ENCODE results near the gene NXPH4. TPM values are rescaled to one million over a fixed set of nuclear protein-coding genes. Genes with fewer than 3 reads are reported as not detected.

NXPH4 gene
- polyA plus RNA-seq, 4 donors: 0.10 to 0.27 TPM; not detected in 2

GRCh38 chr12:57187222-57188089, 29.1 kb upstream of the NXPH4 start:
- Histone ChIP-seq H3K27me3 (ENCODE audit: control insufficient read depth in 3 of 3, insufficient read depth in 3 of 3, low read length in 3 of 3) (no peaks in the 10 kb centered on the region), H3K4me1 (ENCODE audit: control insufficient read depth in 3 of 3, insufficient read depth in 2 of 3, low read depth in 1 of 3, low read length in 2 of 3) (no peaks in the 10 kb centered on the region), H3K4me3 (ENCODE audit: low read depth in 1 of 3, low read length in 3 of 3) (no peak overlapping the region), H3K36me3 (ENCODE audit: control insufficient read depth in 3 of 3, insufficient read depth in 2 of 3, low read depth in 1 of 3, low read length in 3 of 3) (peaks cover 2 to 99% (median 8%) of the 10 kb centered on the region in 3 donors), H3K27ac (ENCODE audit: low read depth in 1 of 3, low read length in 2 of 3) (no peak overlapping the region), H3K9me3 (ENCODE audit: control insufficient read depth in 2 of 2, insufficient read depth in 1 of 2, low read depth in 1 of 2, low read length in 1 of 2) (no peaks in the 10 kb centered on the region)
- 76 to 83% (median 79%) methylated on average over 21 of the region's 21 CpGs for WGBS, 3 donors
- DNase-seq (no peak), FAIRE-seq (no peak)

DNA sequence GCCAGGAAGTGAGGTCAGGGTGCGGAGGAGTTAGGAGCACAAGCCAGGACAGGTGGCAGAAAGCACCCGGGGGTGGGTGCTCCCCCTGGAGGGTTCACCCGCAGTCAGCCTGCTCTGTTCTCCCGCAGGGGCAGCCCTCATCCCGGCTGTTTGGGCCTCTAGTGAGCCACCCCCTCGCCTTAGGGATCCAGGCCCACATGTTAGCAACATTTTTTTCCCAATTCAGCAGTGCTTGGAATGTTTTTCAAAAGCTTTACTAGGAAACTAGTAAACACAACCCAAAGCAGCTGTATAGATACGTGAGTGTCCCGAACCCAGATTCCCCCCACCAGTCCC, 28.5 kb upstream of the NXPH4 start:
- Histone ChIP-seq H3K4me3 (ENCODE audit: low read depth in 1 of 3, low read length in 3 of 3) (no peak overlapping the region), H3K36me3 (ENCODE audit: control insufficient read depth in 3 of 3, insufficient read depth in 2 of 3, low read depth in 1 of 3, low read length in 3 of 3) (peaks cover 2 to 100% (median 8%) of the 10 kb centered on the region in 3 donors), H3K4me1 (ENCODE audit: control insufficient read depth in 3 of 3, insufficient read depth in 2 of 3, low read depth in 1 of 3, low read length in 2 of 3) (no peaks in the 10 kb centered on the region), H3K9me3 (ENCODE audit: control insufficient read depth in 2 of 2, insufficient read depth in 1 of 2, low read depth in 1 of 2, low read length in 1 of 2) (no peaks in the 10 kb centered on the region), H3K27me3 (ENCODE audit: control insufficient read depth in 3 of 3, insufficient read depth in 3 of 3, low read length in 3 of 3) (no peaks in the 10 kb centered on the region), H3K27ac (ENCODE audit: low read depth in 1 of 3, low read length in 2 of 3) (no peak overlapping the region)
- 77 to 78% (median 77%) methylated on average over 7 to 8 of the region's 8 CpGs for WGBS, 3 donors
- no peak for FAIRE-seq
- no peak for DNase-seq

- Histone ChIP-seq H3K4me1 (ENCODE audit: control insufficient read depth in 3 of 3, insufficient read depth in 2 of 3, low read depth in 1 of 3, low read length in 2 of 3) (no peaks in the 10 kb centered on the region), H3K4me3 (ENCODE audit: low read depth in 1 of 3, low read length in 3 of 3) (no peak overlapping the region), H3K9me3 (ENCODE audit: control insufficient read depth in 2 of 2, insufficient read depth in 1 of 2, low read depth in 1 of 2, low read length in 1 of 2) (no peaks in the 10 kb centered on the region), H3K27me3 (ENCODE audit: control insufficient read depth in 3 of 3, insufficient read depth in 3 of 3, low read length in 3 of 3) (no peaks in the 10 kb centered on the region), H3K36me3 (ENCODE audit: control insufficient read depth in 3 of 3, insufficient read depth in 2 of 3, low read depth in 1 of 3, low read length in 3 of 3) (peaks cover 0 to 100% (median 20%) of the 10 kb centered on the region in 3 donors), H3K27ac (ENCODE audit: low read depth in 1 of 3, low read length in 2 of 3) (no peak overlapping the region)
- 74 to 91% (median 81%) methylated on average over 6 of the region's 6 CpGs for WGBS, 3 donors
- FAIRE-seq (no peak), DNase-seq (no peak)
These were observed 26.6 kb upstream of the NXPH4 start for GRCh38 chr12:57190037-57190436.

GRCh38 chr12:57190821-57191220, 25.8 kb upstream of the NXPH4 start:
- H3K4me3 ChIP-seq (ENCODE audit: low read depth in 1 of 3, low read length in 3 of 3): no peak overlapping the region
- 93 to 96% (median 95%) methylated on average over 21 to 23 of the region's 23 CpGs for WGBS, 3 donors
- FAIRE-seq (no peak), DNase-seq (no peak)
- no peaks in the 10 kb centered on the region for H3K9me3 ChIP-seq (ENCODE audit: control insufficient read depth in 2 of 2, insufficient read depth in 1 of 2, low read depth in 1 of 2, low read length in 1 of 2)
- H3K4me1 ChIP-seq (ENCODE audit: control insufficient read depth in 3 of 3, insufficient read depth in 2 of 3, low read depth in 1 of 3, low read length in 2 of 3): no peaks in the 10 kb centered on the region
- no peak overlapping the region for H3K27ac ChIP-seq (ENCODE audit: low read depth in 1 of 3, low read length in 2 of 3)
- peaks cover 0 to 100% (median 23%) of the 10 kb centered on the region in 3 donors for H3K36me3 ChIP-seq (ENCODE audit: control insufficient read depth in 3 of 3, insufficient read depth in 2 of 3, low read depth in 1 of 3, low read length in 3 of 3)
- H3K27me3 ChIP-seq (ENCODE audit: control insufficient read depth in 3 of 3, insufficient read depth in 3 of 3, low read length in 3 of 3): no peaks in the 10 kb centered on the region

- Histone ChIP-seq H3K4me3 (ENCODE audit: low read depth in 1 of 3, low read length in 3 of 3) (no peak overlapping the region), H3K27me3 (ENCODE audit: control insufficient read depth in 3 of 3, insufficient read depth in 3 of 3, low read length in 3 of 3) (no peaks in the 10 kb centered on the region), H3K36me3 (ENCODE audit: control insufficient read depth in 3 of 3, insufficient read depth in 2 of 3, low read depth in 1 of 3, low read length in 3 of 3) (peaks cover 0 to 100% (median 27%) of the 10 kb centered on the region in 3 donors), H3K4me1 (ENCODE audit: control insufficient read depth in 3 of 3, insufficient read depth in 2 of 3, low read depth in 1 of 3, low read length in 2 of 3) (no peaks in the 10 kb centered on the region), H3K27ac (ENCODE audit: low read depth in 1 of 3, low read length in 2 of 3) (no peak overlapping the region), H3K9me3 (ENCODE audit: control insufficient read depth in 2 of 2, insufficient read depth in 1 of 2, low read depth in 1 of 2, low read length in 1 of 2) (no peaks in the 10 kb centered on the region)
- no peak for DNase-seq
- WGBS, 3 donors: 87 to 92% (median 88%) methylated on average over 11 of the region's 11 CpGs
- no peak for FAIRE-seq
These were observed 25.2 kb upstream of the NXPH4 start for GRCh38 chr12:57191410-57191809.

DNA sequence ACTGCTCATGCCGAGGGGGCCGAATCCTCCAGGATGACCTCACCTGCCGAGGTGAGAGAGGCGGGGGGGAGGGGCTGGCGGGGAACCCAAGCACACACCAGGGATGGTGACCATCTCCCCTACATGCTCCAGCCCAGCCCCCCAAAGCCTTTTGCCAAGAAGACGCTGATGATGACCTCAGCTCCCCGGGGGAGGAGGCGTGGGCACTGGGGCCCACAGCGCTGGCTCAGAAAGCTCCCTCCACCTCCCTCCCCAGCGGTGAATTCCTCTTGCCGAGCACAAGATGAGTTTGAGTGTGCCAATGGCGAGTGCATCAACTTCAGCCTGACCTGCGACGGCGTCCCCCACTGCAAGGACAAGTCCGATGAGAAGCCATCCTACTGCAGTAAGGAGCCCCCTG, 23.7 kb upstream of the NXPH4 start:
- H3K4me1 ChIP-seq (ENCODE audit: control insufficient read depth in 3 of 3, insufficient read depth in 2 of 3, low read depth in 1 of 3, low read length in 2 of 3): no peaks in the 10 kb centered on the region
- 89 to 95% (median 91%) methylated on average over 16 of the region's 16 CpGs for WGBS, 3 donors
- no peak overlapping the region for H3K27ac ChIP-seq (ENCODE audit: low read depth in 1 of 3, low read length in 2 of 3)
- DNase-seq (no peak), FAIRE-seq (no peak)
- H3K27me3 ChIP-seq (ENCODE audit: control insufficient read depth in 3 of 3, insufficient read depth in 3 of 3, low read length in 3 of 3): no peaks in the 10 kb centered on the region
- no peak overlapping the region for H3K4me3 ChIP-seq (ENCODE audit: low read depth in 1 of 3, low read length in 3 of 3)
- peaks cover 0 to 100% (median 34%) of the 10 kb centered on the region in 3 donors for H3K36me3 ChIP-seq (ENCODE audit: control insufficient read depth in 3 of 3, insufficient read depth in 2 of 3, low read depth in 1 of 3, low read length in 3 of 3)
- H3K9me3 ChIP-seq (ENCODE audit: control insufficient read depth in 2 of 2, insufficient read depth in 1 of 2, low read depth in 1 of 2, low read length in 1 of 2): no peaks in the 10 kb centered on the region

GRCh38 chr12:57193706-57194245, 22.8 kb upstream of the NXPH4 start:
- peaks cover 0 to 100% (median 39%) of the 10 kb centered on the region in 3 donors for H3K36me3 ChIP-seq (ENCODE audit: control insufficient read depth in 3 of 3, insufficient read depth in 2 of 3, low read depth in 1 of 3, low read length in 3 of 3)
- 83 to 92% (median 88%) methylated on average over 19 of the region's 19 CpGs for WGBS, 3 donors
- no peak for FAIRE-seq

GRCh38 chr12:57194253-57194652, 22.3 kb upstream of the NXPH4 start:
- no peaks in the 10 kb centered on the region for H3K9me3 ChIP-seq (ENCODE audit: control insufficient read depth in 2 of 2, insufficient read depth in 1 of 2, low read depth in 1 of 2, low read length in 1 of 2)
- DNase-seq (no peak), FAIRE-seq (no peak)
- H3K27me3 ChIP-seq (ENCODE audit: control insufficient read depth in 3 of 3, insufficient read depth in 3 of 3, low read length in 3 of 3): no peaks in the 10 kb centered on the region
- H3K36me3 ChIP-seq (ENCODE audit: control insufficient read depth in 3 of 3, insufficient read depth in 2 of 3, low read depth in 1 of 3, low read length in 3 of 3): peaks cover 0 to 100% (median 44%) of the 10 kb centered on the region in 3 donors
- H3K4me1 ChIP-seq (ENCODE audit: control insufficient read depth in 3 of 3, insufficient read depth in 2 of 3, low read depth in 1 of 3, low read length in 2 of 3): no peaks in the 10 kb centered on the region
- 87 to 92% (median 92%) methylated on average over 16 to 18 of the region's 18 CpGs for WGBS, 3 donors
- no peak overlapping the region for H3K4me3 ChIP-seq (ENCODE audit: low read depth in 1 of 3, low read length in 3 of 3)
- H3K27ac ChIP-seq (ENCODE audit: low read depth in 1 of 3, low read length in 2 of 3): no peak overlapping the region

More at GRCh38 chr12:57193706-57194245, 22.8 kb upstream of the NXPH4 start:
- no peak overlapping the region for H3K27ac ChIP-seq (ENCODE audit: low read depth in 1 of 3, low read length in 2 of 3)
- no peaks in the 10 kb centered on the region for H3K4me1 ChIP-seq (ENCODE audit: control insufficient read depth in 3 of 3, insufficient read depth in 2 of 3, low read depth in 1 of 3, low read length in 2 of 3)
- H3K9me3 ChIP-seq (ENCODE audit: control insufficient read depth in 2 of 2, insufficient read depth in 1 of 2, low read depth in 1 of 2, low read length in 1 of 2): no peaks in the 10 kb centered on the region
- no peak overlapping the region for H3K4me3 ChIP-seq (ENCODE audit: low read depth in 1 of 3, low read length in 3 of 3)
- no peaks in the 10 kb centered on the region for H3K27me3 ChIP-seq (ENCODE audit: control insufficient read depth in 3 of 3, insufficient read depth in 3 of 3, low read length in 3 of 3)
- no peak for DNase-seq

Data from small intestine (tissue), 7 donors.